ENCODE results near the gene TNKS2.

GRCh38 chr10:91759581-91759986, 38.6 kb upstream of the TNKS2 start:
- TF ChIP-seq CTCF (conservative IDR thresholded peaks at IDR 0.05; ENCODE audit: low read length): no peak
- no peak for TF ChIP-seq EZH2phosphoT487 (IDR thresholded peaks at IDR 0.05; ENCODE audit: borderline replicate concordance)

Data from Loucy (cell line).